ENCODE measurements around the gene IGF2BP1.
"Not testable (repeated sequence)": the region's sequence is repeated elsewhere in the genome, so short reads cannot be mapped to it uniquely, and the experiment has no call there.

The IGF2BP1 gene

DNA sequence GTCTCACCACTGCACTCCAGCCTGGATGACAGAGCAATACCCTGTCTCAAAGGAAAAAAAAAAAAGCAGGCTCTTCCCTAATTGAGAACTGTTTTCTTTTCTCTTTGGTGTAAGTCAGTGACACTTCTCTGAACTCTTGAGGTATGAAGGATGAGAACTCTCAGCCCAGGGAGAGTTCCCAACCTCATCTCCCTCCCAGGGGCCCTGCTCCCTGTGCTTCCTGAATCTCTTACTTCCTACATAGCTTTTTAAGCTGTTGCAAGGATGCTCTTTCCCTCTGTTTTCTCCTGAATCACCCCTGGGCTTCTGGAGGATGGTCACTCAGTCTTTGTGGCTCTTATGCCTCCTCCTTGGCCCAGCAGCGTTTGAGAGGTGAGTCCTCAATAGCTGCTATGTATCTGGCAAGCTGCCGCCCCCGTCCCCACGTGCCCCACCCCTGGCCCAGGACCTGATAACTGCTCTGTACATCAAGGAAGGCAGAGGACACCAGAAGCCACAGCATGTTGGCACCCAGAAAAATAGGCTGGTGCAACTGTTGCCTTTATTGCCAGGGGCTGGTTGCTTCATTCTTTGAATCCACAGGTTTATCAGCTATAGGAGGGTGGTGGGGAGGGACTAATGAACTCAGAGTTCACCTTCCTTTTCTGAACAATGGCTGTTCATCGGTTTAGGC is 24.0 kb downstream of the IGF2BP1 start:
- no peak for DNase-seq

- no peak for DNase-seq
Observed at GRCh38 chr17:49021768-49022103, 24.6 kb downstream of the IGF2BP1 start.

- DNase-seq = no peak
Observed at GRCh38 chr17:49022391-49022941, 25.3 kb downstream of the IGF2BP1 start.

GRCh38 chr17:49024523-49024922 is 27.3 kb downstream of the IGF2BP1 start:
- DNase-seq = no peak

GRCh38 chr17:49026447-49026846 is 29.3 kb downstream of the IGF2BP1 start:
- not testable (repeated sequence) for DNase-seq

DNA sequence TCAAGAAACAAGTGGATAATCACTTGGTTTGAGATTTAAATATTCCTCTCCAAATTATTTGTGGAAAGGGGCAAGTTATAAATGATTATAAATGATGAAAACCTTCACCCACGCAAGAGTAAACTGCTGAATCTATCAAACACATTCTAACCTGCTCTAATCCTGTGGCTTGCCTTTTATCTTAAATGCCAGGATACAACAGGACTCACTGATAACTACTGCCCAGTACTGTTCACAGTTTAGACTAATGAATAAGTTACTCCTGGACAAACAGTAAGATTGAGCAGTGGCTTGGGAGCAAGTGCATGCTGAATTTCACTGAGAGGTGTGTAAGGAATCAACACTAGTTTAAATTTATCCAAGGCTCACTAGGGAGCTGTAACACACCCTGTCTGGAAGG is 31.1 kb downstream of the IGF2BP1 start:
- DNase-seq = no peak

DNA sequence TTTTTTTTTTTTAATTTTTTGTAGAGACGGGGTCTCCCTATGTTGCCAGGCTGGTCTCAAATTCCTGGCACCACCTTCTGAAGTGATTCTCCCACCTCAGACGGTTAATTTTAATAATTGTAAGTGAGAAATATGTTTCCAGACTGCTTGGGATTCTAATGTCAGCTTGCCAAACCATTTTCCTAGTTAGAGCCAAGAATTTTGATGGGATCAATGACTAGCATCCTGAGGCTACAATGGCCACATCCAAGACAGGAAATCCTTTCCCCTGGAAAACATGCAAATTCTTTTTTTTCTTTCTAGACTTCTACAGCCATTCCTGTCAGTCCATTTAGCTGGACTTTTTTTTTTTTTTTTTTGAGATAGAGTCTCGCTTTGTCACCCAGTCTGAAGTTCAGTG is 32.6 kb downstream of the IGF2BP1 start:
- no peak for DNase-seq

- peak; percentile 63 for DNase-seq
Observed at GRCh38 chr17:49031965-49032928, 35.1 kb downstream of the IGF2BP1 start.

DNA sequence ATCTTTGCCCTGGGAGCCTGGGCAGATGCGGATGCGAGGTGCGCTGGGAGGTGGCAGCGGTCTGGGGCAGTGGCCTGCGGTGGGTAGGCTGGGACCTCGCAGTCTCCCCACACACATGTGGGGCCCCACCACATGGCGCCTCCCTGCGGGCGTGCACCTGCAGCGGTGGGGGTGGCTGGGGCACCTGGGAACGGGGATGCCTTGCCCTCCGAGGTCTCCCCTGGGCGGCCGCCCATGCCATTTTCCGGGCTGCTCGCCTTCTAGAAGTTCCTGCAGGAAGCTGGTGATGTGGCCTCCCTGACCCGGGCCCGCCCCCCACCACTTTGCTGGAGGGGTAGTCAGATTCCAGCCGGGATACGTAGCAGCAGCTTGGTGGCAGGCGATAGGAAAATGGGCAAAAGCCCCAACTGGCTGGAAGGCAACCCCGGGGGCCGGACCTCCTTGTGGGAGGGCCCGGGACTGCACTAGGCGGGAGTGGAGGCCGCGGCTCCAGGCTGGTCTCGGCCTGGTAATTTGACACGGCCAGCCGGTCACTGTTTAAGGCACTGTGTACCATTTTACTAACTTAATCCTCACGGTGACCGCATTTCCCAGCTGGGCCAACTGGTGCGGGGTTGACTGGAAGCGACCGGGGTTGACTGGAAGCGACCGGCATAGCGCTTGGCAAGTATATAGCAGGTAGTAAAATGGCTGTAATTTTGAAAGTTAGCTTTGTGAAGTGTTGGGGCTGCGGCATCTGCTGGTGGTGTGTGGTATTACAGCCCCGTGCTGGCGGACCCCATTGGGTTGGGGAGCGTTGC is 38.5 kb downstream of the IGF2BP1 start:
- DNase-seq = peak; percentile 23

DNA sequence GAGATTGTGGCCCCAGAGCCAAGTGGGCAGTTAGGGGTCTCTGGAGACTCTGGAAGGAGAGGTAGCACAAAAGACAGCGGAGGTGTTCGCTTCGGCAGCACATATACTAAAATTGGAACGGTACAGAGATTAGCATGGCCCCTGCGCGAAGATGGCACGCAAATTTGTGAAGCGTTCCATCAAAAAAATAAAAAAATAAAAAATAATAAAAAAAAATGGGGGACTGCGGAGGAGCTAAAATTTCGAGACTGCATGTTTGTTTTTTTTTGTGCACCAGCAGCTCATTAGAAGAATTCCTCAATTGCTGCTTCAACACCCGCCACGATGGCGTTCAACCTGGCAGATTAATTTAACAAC is 39.1 kb downstream of the IGF2BP1 start:
- no peak for DNase-seq

- no peak for DNase-seq
Observed at GRCh38 chr17:49038138-49038537, 41.0 kb downstream of the IGF2BP1 start.

DNA sequence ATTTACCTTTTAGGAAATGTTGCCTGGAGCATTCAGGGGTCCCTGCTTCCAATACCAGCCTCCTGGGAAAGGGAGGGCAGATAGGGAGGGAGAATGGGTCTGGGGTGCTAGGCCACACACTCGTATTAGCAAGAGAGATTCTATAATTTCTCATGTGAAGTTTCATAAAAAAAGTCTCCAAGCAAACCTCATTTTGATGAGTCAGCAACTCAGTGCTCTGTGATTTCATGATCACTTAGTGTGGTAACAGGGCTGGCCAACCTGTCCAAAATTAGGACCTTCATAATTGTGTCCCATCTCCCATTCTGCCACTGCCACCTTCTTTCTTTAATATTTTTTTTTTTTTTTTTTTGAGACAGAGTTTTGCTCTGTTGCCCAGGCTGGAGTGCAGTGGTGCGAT is 41.4 kb downstream of the IGF2BP1 start:
- no peak for DNase-seq

GRCh38 chr17:49039518-49039917 is 42.3 kb downstream of the IGF2BP1 start:
- DNase-seq = not testable (repeated sequence)

- no peak for DNase-seq
Observed at GRCh38 chr17:49041527-49041926, 44.3 kb downstream of the IGF2BP1 start.

DNA sequence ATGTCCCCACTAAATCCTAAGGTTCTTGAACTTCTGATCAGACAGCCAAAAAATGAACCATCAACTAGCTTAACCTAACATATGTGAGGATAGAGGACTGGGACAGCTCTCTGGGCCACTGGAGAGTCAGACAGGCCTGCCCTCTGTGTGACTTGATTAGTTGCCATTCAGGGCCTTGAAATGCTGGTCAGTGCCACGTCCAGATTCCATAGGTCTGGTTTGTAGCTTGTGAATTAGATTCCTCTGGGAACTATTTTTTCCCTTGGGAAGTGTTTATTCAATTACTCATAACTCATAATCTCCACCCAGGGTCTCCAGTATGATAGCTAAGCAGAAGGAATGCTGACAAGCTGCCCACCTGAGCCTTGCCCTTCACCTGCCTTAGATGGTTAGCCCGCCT is 48.2 kb downstream of the IGF2BP1 start:
- DNase-seq = no peak

- no peak for DNase-seq
Observed at GRCh38 chr17:49046912-49047311, 49.7 kb downstream of the IGF2BP1 start.

- no peak for DNase-seq
Observed at GRCh38 chr17:49049265-49049664, 52.1 kb downstream of the IGF2BP1 start.

DNA sequence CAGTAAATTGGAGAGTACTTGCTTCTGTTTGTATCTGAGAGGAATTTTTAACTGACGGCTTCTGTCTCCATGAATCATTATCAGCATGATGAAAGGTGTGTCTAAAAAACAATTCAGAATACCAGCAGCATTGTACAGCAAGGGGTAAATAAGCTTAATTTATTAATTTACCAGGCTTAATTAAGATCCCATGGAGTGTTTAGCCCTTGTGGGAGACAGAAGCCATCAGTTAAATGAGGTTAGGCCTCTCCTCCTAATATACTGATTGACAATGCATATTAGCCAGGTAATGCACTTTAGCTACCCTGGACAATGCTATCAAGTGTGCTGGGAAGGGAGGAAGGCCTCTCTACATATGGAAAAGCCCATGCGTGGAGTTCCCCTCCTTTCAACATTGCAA is 53.4 kb downstream of the IGF2BP1 start:
- no peak for DNase-seq

DNA sequence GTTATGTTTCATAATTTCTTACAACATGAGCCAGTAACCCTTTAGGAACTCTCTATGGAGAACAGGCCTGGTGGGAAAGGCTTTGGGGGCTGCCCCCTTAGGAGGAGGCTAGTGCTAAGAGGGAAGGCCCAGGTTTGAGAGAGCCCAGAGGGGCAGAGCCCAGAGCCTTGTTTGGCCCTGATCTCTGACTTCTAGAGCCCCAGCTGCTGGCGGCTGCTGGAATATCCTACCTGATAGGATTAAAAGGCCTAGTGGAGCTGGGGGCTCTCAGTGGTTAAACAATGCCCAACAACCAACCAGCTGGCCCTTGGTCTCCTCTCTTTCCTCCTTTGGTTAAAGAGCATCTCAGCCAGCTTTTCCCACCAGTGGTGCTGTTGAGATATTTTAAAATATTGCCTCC is 54.1 kb downstream of the IGF2BP1 start:
- no peak for DNase-seq

GRCh38 chr17:49053171-49053829 is 56.1 kb downstream of the IGF2BP1 start:
- no peak for DNase-seq

- no peak for DNase-seq
Observed at GRCh38 chr17:49054342-49055092, 57.3 kb downstream of the IGF2BP1 start.

All from CD4-positive, alpha-beta T cell treated with Interleukin-21 for 1 hour (primary cell).